ENCODE results near the gene SERP2. TPM values are rescaled to one million over a fixed set of nuclear protein-coding genes. Genes with fewer than 3 reads are reported as not detected.

Gene SERP2
- total and polyA plus RNA-seq, 9 of the 15 experiments (the other 6 are each of a cell fraction or from before 2014, with no cell fraction given): 0.13 TPM; not detected in 8

- TF ChIP-seq PRMT5 (CRISPR knock-in tag; IDR thresholded peaks at IDR 0.05) (no peak), HNRNPK (IDR thresholded peaks at IDR 0.05; ENCODE audit: low read depth, low read length, poor library complexity, severe bottlenecking) (no peak), ZNF133 (CRISPR knock-in tag; IDR thresholded peaks at IDR 0.05) (no peak), POLR2AphosphoS5 (IDR thresholded peaks at IDR 0.05; ENCODE audit: control insufficient read depth, insufficient read depth, low read depth, low read length) (peak; percentile 93), NR4A1 (CRISPR knock-in tag; IDR thresholded peaks at IDR 0.05) (no peak), NR4A1 (tag; IDR thresholded peaks at IDR 0.05) (no peak), ZZZ3 (IDR thresholded peaks at IDR 0.05) (no peak), TAF1 (IDR thresholded peaks at IDR 0.05; ENCODE audit: control insufficient read depth, extremely low read depth, insufficient read depth, low read length, severe bottlenecking) (no peak), ZNF398 (CRISPR knock-in tag; IDR thresholded peaks at IDR 0.05) (no peak), ZNF436 (CRISPR knock-in tag; IDR thresholded peaks at IDR 0.05) (no peak), PPARD (CRISPR knock-in tag; IDR thresholded peaks at IDR 0.05) (no peak), ETS2 (tag; IDR thresholded peaks at IDR 0.05; ENCODE audit: borderline replicate concordance, poor library complexity, severe bottlenecking) (no peak)
- TF ChIP-seq, protein P1, sequence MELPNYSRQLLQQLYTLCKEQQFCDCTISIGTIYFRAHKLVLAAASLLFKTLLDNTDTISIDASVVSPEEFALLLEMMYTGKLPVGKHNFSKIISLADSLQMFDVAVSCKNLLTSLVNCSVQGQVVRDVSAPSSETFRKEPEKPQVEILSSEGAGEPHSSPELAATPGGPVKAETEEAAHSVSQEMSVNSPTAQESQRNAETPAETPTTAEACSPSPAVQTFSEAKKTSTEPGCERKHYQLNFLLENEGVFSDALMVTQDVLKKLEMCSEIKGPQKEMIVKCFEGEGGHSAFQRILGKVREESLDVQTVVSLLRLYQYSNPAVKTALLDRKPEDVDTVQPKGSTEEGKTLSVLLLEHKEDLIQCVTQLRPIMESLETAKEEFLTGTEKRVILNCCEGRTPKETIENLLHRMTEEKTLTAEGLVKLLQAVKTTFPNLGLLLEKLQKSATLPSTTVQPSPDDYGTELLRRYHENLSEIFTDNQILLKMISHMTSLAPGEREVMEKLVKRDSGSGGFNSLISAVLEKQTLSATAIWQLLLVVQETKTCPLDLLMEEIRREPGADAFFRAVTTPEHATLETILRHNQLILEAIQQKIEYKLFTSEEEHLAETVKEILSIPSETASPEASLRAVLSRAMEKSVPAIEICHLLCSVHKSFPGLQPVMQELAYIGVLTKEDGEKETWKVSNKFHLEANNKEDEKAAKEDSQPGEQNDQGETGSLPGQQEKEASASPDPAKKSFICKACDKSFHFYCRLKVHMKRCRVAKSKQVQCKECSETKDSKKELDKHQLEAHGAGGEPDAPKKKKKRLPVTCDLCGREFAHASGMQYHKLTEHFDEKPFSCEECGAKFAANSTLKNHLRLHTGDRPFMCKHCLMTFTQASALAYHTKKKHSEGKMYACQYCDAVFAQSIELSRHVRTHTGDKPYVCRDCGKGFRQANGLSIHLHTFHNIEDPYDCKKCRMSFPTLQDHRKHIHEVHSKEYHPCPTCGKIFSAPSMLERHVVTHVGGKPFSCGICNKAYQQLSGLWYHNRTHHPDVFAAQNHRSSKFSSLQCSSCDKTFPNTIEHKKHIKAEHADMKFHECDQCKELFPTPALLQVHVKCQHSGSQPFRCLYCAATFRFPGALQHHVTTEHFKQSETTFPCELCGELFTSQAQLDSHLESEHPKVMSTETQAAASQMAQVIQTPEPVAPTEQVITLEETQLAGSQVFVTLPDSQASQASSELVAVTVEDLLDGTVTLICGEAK (IDR thresholded peaks at IDR 0.05): no peak
- TF ChIP-seq, protein P1 (CRISPR knock-in tag; IDR thresholded peaks at IDR 0.05): no peak
- TF ChIP-seq, protein P2, sequence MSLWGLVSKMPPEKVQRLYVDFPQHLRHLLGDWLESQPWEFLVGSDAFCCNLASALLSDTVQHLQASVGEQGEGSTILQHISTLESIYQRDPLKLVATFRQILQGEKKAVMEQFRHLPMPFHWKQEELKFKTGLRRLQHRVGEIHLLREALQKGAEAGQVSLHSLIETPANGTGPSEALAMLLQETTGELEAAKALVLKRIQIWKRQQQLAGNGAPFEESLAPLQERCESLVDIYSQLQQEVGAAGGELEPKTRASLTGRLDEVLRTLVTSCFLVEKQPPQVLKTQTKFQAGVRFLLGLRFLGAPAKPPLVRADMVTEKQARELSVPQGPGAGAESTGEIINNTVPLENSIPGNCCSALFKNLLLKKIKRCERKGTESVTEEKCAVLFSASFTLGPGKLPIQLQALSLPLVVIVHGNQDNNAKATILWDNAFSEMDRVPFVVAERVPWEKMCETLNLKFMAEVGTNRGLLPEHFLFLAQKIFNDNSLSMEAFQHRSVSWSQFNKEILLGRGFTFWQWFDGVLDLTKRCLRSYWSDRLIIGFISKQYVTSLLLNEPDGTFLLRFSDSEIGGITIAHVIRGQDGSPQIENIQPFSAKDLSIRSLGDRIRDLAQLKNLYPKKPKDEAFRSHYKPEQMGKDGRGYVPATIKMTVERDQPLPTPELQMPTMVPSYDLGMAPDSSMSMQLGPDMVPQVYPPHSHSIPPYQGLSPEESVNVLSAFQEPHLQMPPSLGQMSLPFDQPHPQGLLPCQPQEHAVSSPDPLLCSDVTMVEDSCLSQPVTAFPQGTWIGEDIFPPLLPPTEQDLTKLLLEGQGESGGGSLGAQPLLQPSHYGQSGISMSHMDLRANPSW (CRISPR knock-in tag; IDR thresholded peaks at IDR 0.05): no peak
These were observed 24.2 kb downstream of the SERP2 start (continued) for GRCh38 chr13:44397766-44398223.

Measured in K562 (cell line).